ENCODE data around the gene TFAP2C. TPM values are rescaled to one million over a fixed set of nuclear protein-coding genes. Genes with fewer than 3 reads are reported as not detected.

TFAP2C gene
- polyA plus RNA-seq, 1 donor (not counting 4 experiments of a cell fraction or from before 2014, with no cell fraction given) = 11.5 TPM

DNA sequence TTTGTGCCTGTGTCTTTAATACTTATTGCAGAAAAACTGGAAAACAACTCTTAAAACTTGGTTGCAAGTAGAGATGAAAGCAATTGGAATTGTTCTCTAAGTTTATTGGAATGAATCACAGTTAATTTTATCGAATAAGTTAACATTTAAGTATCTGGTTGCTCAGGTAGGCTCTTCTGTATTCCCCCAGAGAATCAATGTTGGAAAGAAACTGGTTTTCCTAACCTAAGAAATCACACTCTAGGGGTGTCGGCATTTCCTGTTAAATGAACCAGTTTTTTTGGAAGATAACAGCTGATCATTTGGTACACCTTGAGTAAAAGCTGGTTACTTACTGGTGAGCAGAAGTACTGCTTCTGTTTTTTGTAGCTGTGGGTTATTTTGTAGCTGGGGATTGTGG is 5.2 kb downstream of the TFAP2C start:
- Histone ChIP-seq H3K9me3 (ENCODE audit: control insufficient read depth, low read depth, low read length) (no peaks in the 10 kb centered on the region), H2AFZ (ENCODE audit: control insufficient read depth, low read length) (no peak overlapping the region), H3K36me3 (ENCODE audit: control insufficient read depth in 2 of 2, extremely low read depth in 1 of 2, insufficient read depth in 2 of 2, low read length in 2 of 2) (peaks cover 8 to 30% of the 10 kb centered on the region in 2 experiments), H3K9me1 (ENCODE audit: control insufficient read depth, extremely low read depth, insufficient read depth, low read length) (no peaks in the 10 kb centered on the region), H3K4me3 (ENCODE audit: control insufficient read depth in 2 of 3, extremely low read depth in 1 of 3, insufficient read depth in 2 of 3, low read depth in 1 of 3, low read length in 3 of 3) (peak overlapping the region; percentile 93 to 100 (median 97)), H3K9ac (ENCODE audit: control insufficient read depth, extremely low read depth, insufficient read depth, low read length) (peak overlapping the region; percentile 99), H3K4me1 (ENCODE audit: control insufficient read depth, extremely low read depth, insufficient read depth, low read length) (peaks cover 55% of the 10 kb centered on the region), H3K27ac (ENCODE audit: control insufficient read depth, insufficient read depth, low read length) (peak overlapping the region; percentile 78), H3K79me2 (ENCODE audit: control insufficient read depth, insufficient read depth, low read length) (peaks cover 74% of the 10 kb centered on the region), H3K4me2 (ENCODE audit: control insufficient read depth, extremely low read depth, insufficient read depth, low read depth, low read length) (peak overlapping the region; percentile 95), H3K27me3 (ENCODE audit: control insufficient read depth, extremely low read depth, insufficient read depth, low read length) (no peaks in the 10 kb centered on the region), H4K20me1 (ENCODE audit: control insufficient read depth, extremely low read depth, insufficient read depth, low read length) (no peaks in the 10 kb centered on the region)
- DNase-seq (ENCODE audit: low read depth, low spot score) (no peak), FAIRE-seq (peak; percentile 9)
- TF ChIP-seq, protein P1, sequence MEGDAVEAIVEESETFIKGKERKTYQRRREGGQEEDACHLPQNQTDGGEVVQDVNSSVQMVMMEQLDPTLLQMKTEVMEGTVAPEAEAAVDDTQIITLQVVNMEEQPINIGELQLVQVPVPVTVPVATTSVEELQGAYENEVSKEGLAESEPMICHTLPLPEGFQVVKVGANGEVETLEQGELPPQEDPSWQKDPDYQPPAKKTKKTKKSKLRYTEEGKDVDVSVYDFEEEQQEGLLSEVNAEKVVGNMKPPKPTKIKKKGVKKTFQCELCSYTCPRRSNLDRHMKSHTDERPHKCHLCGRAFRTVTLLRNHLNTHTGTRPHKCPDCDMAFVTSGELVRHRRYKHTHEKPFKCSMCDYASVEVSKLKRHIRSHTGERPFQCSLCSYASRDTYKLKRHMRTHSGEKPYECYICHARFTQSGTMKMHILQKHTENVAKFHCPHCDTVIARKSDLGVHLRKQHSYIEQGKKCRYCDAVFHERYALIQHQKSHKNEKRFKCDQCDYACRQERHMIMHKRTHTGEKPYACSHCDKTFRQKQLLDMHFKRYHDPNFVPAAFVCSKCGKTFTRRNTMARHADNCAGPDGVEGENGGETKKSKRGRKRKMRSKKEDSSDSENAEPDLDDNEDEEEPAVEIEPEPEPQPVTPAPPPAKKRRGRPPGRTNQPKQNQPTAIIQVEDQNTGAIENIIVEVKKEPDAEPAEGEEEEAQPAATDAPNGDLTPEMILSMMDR (optimal IDR thresholded peaks at IDR 0.05 in 1 of 3, IDR thresholded peaks at IDR 0.05 in 1 of 3, conservative IDR thresholded peaks at IDR 0.05 in 1 of 3; ENCODE audit: extremely low read depth in 1 of 3, insufficient read depth in 2 of 3, low read length in 3 of 3) = no peak
- no peak for TF ChIP-seq EZH2 (IDR thresholded peaks at IDR 0.05; ENCODE audit: low read length)
- dilution Hi-C loops (cut with MboI; ENCODE audit: extremely low pct_ligation_motif_present, low sequenced_read_pairs) = no loop called here

DNA sequence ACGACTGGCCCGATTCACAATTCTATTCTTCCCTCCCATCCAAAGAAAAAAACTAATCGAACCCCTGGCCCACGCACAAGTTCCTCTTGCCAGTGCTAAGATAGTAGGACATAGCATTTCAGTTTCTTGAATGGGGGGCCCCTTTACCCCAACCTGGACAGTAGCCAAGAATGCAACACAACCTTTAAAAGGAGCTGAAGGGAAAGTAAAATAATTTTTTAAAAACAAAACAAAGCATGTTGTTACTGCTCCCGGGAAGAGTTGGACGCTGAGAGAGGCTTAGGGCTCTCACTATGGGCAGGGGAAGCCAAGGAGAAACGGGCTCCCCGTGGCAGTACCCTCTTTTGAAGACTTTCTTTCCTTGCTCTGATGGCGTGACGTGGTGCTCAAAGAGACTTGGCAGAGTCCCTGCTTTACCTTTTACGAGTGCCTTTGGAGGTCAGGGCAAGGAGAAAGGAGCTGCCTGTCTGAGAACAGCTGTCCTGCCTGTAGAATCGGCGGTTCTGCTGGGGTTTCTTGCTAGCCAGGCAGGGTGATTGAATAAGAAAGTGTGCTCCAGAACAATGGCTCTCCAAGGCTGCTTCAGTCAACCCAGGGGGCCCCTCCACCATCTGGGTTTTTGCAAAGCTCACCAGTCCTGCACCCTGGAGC is 5.8 kb downstream of the TFAP2C start:
- dilution Hi-C loops (cut with MboI; ENCODE audit: extremely low pct_ligation_motif_present, low sequenced_read_pairs) = no loop called here
- peak overlapping the region; percentile 78 for H3K27ac ChIP-seq (ENCODE audit: control insufficient read depth, insufficient read depth, low read length)
- H4K20me1 ChIP-seq (ENCODE audit: control insufficient read depth, extremely low read depth, insufficient read depth, low read length) = no peaks in the 10 kb centered on the region
- H3K9me3 ChIP-seq (ENCODE audit: control insufficient read depth, low read depth, low read length) = no peaks in the 10 kb centered on the region
- FAIRE-seq (peak; percentile 75), DNase-seq (ENCODE audit: low read depth, low spot score) (no peak)
- no peak overlapping the region for H2AFZ ChIP-seq (ENCODE audit: control insufficient read depth, low read length)
- H3K36me3 ChIP-seq (ENCODE audit: control insufficient read depth in 2 of 2, extremely low read depth in 1 of 2, insufficient read depth in 2 of 2, low read length in 2 of 2) = peaks cover 9 to 31% of the 10 kb centered on the region in 2 experiments
- peak overlapping the region; percentile 17 to 100 (median 93) for H3K4me3 ChIP-seq (ENCODE audit: control insufficient read depth in 2 of 3, extremely low read depth in 1 of 3, insufficient read depth in 2 of 3, low read depth in 1 of 3, low read length in 3 of 3)
- TF ChIP-seq, protein P1 (optimal IDR thresholded peaks at IDR 0.05 in 1 of 3, IDR thresholded peaks at IDR 0.05 in 1 of 3, conservative IDR thresholded peaks at IDR 0.05 in 1 of 3; ENCODE audit: extremely low read depth in 1 of 3, insufficient read depth in 2 of 3, low read length in 3 of 3) = no peak
- no peak for TF ChIP-seq EZH2 (IDR thresholded peaks at IDR 0.05; ENCODE audit: low read length)
- H3K4me2 ChIP-seq (ENCODE audit: control insufficient read depth, extremely low read depth, insufficient read depth, low read depth, low read length) = peak overlapping the region; percentile 95
- peak overlapping the region; percentile 99 for H3K9ac ChIP-seq (ENCODE audit: control insufficient read depth, extremely low read depth, insufficient read depth, low read length)
- H3K4me1 ChIP-seq (ENCODE audit: control insufficient read depth, extremely low read depth, insufficient read depth, low read length) = peaks cover 55% of the 10 kb centered on the region
- H3K27me3 ChIP-seq (ENCODE audit: control insufficient read depth, extremely low read depth, insufficient read depth, low read length) = no peaks in the 10 kb centered on the region
- peaks cover 70% of the 10 kb centered on the region for H3K79me2 ChIP-seq (ENCODE audit: control insufficient read depth, insufficient read depth, low read length)
- no peaks in the 10 kb centered on the region for H3K9me1 ChIP-seq (ENCODE audit: control insufficient read depth, extremely low read depth, insufficient read depth, low read length)

Data from keratinocyte (primary cell).